WTC11 (cell line): ENCODE data around the gene IRF4. TPM values are rescaled to one million over a fixed set of nuclear protein-coding genes. Genes with fewer than 3 reads are reported as not detected.

Experiments used
- ATAC-seq: fragments of 200-7000 bp; cut with Tn5 transposase; 2 replicates; pipeline ENCODE4 v1.10.0; 2021; ENCODE audit warnings: mild to moderate bottlenecking, moderate library complexity
- CTCF ChIA-PET: fragments of 300-600 bp; sonication (Branson Sonifier 250); formaldehyde crosslinking; loops from one replicate; lab custom pipeline; 2021; ENCODE audit warnings: antibody characterized with exemption; lab: Charles Lee
- POLR2A ChIA-PET: fragments of 350-600 bp; sonication (Branson Sonifier 250); formaldehyde crosslinking; loops from one replicate; lab custom pipeline; 2021; ENCODE audit warnings: antibody characterized with exemption; lab: Charles Lee
- DNase-seq: peaks from one replicate; pipeline ENCODE4 v3.0.0; 2021; ENCODE audit warnings: low spot score
- H3K27ac Mint-ChIP-seq: 2 replicates; pipeline ENCODE4 v1.8.0; 2021; ENCODE audit warnings: mixed read lengths
- H3K27me3 Mint-ChIP-seq: 2 replicates; pipeline ENCODE4 v1.8.0; 2021; ENCODE audit warnings: low read depth, mild to moderate bottlenecking, moderate library complexity, mixed read lengths
- H3K36me3 Mint-ChIP-seq: 2 replicates; pipeline ENCODE4 v1.8.0; 2021; ENCODE audit warnings: mixed read lengths
- H3K4me1 Mint-ChIP-seq: 2 replicates; pipeline ENCODE4 v1.8.0; 2022; ENCODE audit warnings: mixed read lengths
- H3K4me3 Mint-ChIP-seq: 2 replicates; pipeline ENCODE4 v1.8.0; 2021; ENCODE audit warnings: mild to moderate bottlenecking, moderate library complexity, mixed read lengths
- H3K9me3 Mint-ChIP-seq: 2 replicates; pipeline ENCODE4 v1.8.0; 2021; ENCODE audit warnings: mixed read lengths
- ATF2 ChIP-seq: sonication (generic); formaldehyde crosslinking; IDR thresholded peaks from 2 replicates; pipeline ENCODE4 v1.8.1; 2022; ENCODE audit warnings: low read depth, missing genetic modification reagents, borderline replicate concordance
- FOXP1 ChIP-seq: sonication (generic); formaldehyde crosslinking; IDR thresholded peaks from 2 replicates; pipeline ENCODE4 v1.8.0; 2022; ENCODE audit warnings: missing genetic modification reagents, mild to moderate bottlenecking, moderate library complexity, borderline replicate concordance
- KAT7 ChIP-seq: sonication (generic); formaldehyde crosslinking; IDR thresholded peaks from 2 replicates; pipeline ENCODE4 v1.8.1; 2023; ENCODE audit warnings: missing genetic modification reagents, mild to moderate bottlenecking, borderline replicate concordance
- NFE2L1 ChIP-seq: sonication (generic); formaldehyde crosslinking; IDR thresholded peaks from 2 replicates; pipeline ENCODE4 v1.8.1; 2023; ENCODE audit warnings: missing genetic modification reagents
- NR2C2 ChIP-seq: sonication (generic); formaldehyde crosslinking; IDR thresholded peaks from 2 replicates; pipeline ENCODE4 v1.8.0; 2022; ENCODE audit warnings: mild to moderate bottlenecking, missing genetic modification reagents
- NR3C1 ChIP-seq: sonication (generic); formaldehyde crosslinking; conservative IDR thresholded peaks from 2 replicates; pipeline ENCODE4 v1.8.1; 2023; ENCODE audit warnings: low read depth, mild to moderate bottlenecking, missing genetic modification reagents
- SMAD4 ChIP-seq: sonication (generic); formaldehyde crosslinking; IDR thresholded peaks from 2 replicates; pipeline ENCODE4 v1.8.0; 2022; ENCODE audit warnings: mild to moderate bottlenecking, missing genetic modification reagents
- SP1 ChIP-seq: sonication (generic); formaldehyde crosslinking; conservative IDR thresholded peaks from 2 replicates; pipeline ENCODE4 v1.8.1; 2022; ENCODE audit warnings: missing genetic modification reagents
- USF1 ChIP-seq: sonication (generic); formaldehyde crosslinking; IDR thresholded peaks from 2 replicates; pipeline ENCODE4 v1.8.0; 2022; ENCODE audit warnings: mild to moderate bottlenecking, missing genetic modification reagents
- ZNF121 ChIP-seq: sonication (generic); formaldehyde crosslinking; IDR thresholded peaks from 2 replicates; pipeline ENCODE4 v1.8.0; 2023; ENCODE audit warnings: missing genetic modification reagents
- ZSCAN18 ChIP-seq: fragments of 250-450 bp; sonication (Bioruptor Pico); IDR thresholded peaks from 2 replicates; pipeline ENCODE4 v2.1.2; 2022; ENCODE audit warnings: mild to moderate bottlenecking, moderate library complexity
- total RNA-seq: library from RNA; stranded (reverse); gene quantifications from 3 replicates; pipeline ENCODE4 v1.2.3, GENCODE V29; 2021
- TF ChIP-seq, protein P1 (sequence below): sonication (generic); formaldehyde crosslinking; IDR thresholded peaks from 2 replicates; pipeline ENCODE4 v1.8.0; 2022; ENCODE audit warnings: missing genetic modification reagents
- TF ChIP-seq, protein P2 (sequence below): sonication (generic); formaldehyde crosslinking; IDR thresholded peaks from 2 replicates; pipeline ENCODE4 v1.8.1; 2022; ENCODE audit warnings: mild to moderate bottlenecking, moderate library complexity, missing genetic modification reagents
- TF ChIP-seq, protein P3 (sequence below): sonication (generic); formaldehyde crosslinking; IDR thresholded peaks from 2 replicates; pipeline ENCODE4 v1.8.1; 2023; ENCODE audit warnings: mild to moderate bottlenecking, missing genetic modification reagents
- TF ChIP-seq, protein P4 (sequence below): fragments of 250-450 bp; sonication (Bioruptor Pico); IDR thresholded peaks from 2 replicates; pipeline ENCODE4 v1.9.0; 2021; ENCODE audit warnings: mild to moderate bottlenecking

IRF4 gene
- total RNA-seq, 1 experiment from 2014 or later = 1.6 TPM

DNA sequence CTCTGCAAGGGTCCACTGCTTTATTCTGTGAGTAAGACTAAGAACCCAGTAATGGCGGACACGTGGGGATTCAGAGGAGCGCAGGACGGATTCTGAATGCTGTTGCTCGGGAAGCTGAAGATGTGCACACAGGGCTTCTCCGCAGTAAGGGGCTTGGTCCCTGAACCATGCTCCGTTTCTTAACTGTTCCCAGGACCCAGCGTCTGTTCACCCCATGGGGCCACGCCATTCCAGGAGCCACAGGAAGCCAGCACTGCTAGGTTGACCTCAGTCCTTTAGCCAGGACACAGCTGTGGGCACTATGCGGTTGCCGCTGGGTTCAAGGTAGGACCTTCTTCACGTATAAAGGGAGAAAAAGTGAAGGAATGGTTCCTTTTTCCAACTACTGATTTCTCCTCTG, 59.8 kb downstream of the IRF4 start:
- no peak for ATAC-seq
- Mint-ChIP-seq H3K27ac (no peak overlapping the region), H3K27me3 (peaks cover 3% of the 10 kb centered on the region; the same call in 1 of the 2 replicates), H3K4me3 (no peak overlapping the region), H3K9me3 (peaks cover 23% of the 10 kb centered on the region), H3K36me3 (peaks cover 23% of the 10 kb centered on the region), H3K4me1 (peaks cover 10% of the 10 kb centered on the region)
- ChIA-PET POLR2A (no interaction called here), CTCF (no interaction called here)
- DNase-seq = no peak
- TF ChIP-seq USF1 (no peak), ZNF121 (CRISPR knock-in tag) (no peak)

GRCh38 chr6:451847-452246, 60.3 kb downstream of the IRF4 start:
- Mint-ChIP-seq H3K36me3 (peaks cover 23% of the 10 kb centered on the region), H3K4me3 (no peak overlapping the region), H3K9me3 (peaks cover 23% of the 10 kb centered on the region), H3K27me3 (peaks cover 3% of the 10 kb centered on the region; the same call in 1 of the 2 replicates), H3K4me1 (peaks cover 15% of the 10 kb centered on the region), H3K27ac (no peak overlapping the region)
- POLR2A ChIA-PET = no interaction called here
- ATAC-seq (no peak), DNase-seq (no peak)
- TF ChIP-seq ATF2 (CRISPR knock-in tag) (no peak), SMAD4 (CRISPR knock-in tag) (no peak), NR3C1 (CRISPR knock-in tag) (no peak), FOXP1 (CRISPR knock-in tag) (no peak), KAT7 (CRISPR knock-in tag) (no peak), NR2C2 (CRISPR knock-in tag) (no peak), ZSCAN18 (CRISPR knock-in tag) (no peak), USF1 (no peak), SP1 (CRISPR knock-in tag) (no peak), NFE2L1 (CRISPR knock-in tag) (no peak)
- TF ChIP-seq, protein P1, sequence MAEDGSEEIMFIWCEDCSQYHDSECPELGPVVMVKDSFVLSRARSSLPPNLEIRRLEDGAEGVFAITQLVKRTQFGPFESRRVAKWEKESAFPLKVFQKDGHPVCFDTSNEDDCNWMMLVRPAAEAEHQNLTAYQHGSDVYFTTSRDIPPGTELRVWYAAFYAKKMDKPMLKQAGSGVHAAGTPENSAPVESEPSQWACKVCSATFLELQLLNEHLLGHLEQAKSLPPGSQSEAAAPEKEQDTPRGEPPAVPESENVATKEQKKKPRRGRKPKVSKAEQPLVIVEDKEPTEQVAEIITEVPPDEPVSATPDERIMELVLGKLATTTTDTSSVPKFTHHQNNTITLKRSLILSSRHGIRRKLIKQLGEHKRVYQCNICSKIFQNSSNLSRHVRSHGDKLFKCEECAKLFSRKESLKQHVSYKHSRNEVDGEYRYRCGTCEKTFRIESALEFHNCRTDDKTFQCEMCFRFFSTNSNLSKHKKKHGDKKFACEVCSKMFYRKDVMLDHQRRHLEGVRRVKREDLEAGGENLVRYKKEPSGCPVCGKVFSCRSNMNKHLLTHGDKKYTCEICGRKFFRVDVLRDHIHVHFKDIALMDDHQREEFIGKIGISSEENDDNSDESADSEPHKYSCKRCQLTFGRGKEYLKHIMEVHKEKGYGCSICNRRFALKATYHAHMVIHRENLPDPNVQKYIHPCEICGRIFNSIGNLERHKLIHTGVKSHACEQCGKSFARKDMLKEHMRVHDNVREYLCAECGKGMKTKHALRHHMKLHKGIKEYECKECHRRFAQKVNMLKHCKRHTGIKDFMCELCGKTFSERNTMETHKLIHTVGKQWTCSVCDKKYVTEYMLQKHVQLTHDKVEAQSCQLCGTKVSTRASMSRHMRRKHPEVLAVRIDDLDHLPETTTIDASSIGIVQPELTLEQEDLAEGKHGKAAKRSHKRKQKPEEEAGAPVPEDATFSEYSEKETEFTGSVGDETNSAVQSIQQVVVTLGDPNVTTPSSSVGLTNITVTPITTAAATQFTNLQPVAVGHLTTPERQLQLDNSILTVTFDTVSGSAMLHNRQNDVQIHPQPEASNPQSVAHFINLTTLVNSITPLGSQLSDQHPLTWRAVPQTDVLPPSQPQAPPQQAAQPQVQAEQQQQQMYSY = no peak
- TF ChIP-seq, protein P2, sequence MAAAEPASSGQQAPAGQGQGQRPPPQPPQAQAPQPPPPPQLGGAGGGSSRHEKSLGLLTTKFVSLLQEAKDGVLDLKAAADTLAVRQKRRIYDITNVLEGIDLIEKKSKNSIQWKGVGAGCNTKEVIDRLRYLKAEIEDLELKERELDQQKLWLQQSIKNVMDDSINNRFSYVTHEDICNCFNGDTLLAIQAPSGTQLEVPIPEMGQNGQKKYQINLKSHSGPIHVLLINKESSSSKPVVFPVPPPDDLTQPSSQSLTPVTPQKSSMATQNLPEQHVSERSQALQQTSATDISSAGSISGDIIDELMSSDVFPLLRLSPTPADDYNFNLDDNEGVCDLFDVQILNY = no peak
- TF ChIP-seq, protein P3, sequence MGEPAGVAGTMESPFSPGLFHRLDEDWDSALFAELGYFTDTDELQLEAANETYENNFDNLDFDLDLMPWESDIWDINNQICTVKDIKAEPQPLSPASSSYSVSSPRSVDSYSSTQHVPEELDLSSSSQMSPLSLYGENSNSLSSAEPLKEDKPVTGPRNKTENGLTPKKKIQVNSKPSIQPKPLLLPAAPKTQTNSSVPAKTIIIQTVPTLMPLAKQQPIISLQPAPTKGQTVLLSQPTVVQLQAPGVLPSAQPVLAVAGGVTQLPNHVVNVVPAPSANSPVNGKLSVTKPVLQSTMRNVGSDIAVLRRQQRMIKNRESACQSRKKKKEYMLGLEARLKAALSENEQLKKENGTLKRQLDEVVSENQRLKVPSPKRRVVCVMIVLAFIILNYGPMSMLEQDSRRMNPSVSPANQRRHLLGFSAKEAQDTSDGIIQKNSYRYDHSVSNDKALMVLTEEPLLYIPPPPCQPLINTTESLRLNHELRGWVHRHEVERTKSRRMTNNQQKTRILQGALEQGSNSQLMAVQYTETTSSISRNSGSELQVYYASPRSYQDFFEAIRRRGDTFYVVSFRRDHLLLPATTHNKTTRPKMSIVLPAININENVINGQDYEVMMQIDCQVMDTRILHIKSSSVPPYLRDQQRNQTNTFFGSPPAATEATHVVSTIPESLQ (CRISPR knock-in tag) = no peak
- TF ChIP-seq, protein P4, sequence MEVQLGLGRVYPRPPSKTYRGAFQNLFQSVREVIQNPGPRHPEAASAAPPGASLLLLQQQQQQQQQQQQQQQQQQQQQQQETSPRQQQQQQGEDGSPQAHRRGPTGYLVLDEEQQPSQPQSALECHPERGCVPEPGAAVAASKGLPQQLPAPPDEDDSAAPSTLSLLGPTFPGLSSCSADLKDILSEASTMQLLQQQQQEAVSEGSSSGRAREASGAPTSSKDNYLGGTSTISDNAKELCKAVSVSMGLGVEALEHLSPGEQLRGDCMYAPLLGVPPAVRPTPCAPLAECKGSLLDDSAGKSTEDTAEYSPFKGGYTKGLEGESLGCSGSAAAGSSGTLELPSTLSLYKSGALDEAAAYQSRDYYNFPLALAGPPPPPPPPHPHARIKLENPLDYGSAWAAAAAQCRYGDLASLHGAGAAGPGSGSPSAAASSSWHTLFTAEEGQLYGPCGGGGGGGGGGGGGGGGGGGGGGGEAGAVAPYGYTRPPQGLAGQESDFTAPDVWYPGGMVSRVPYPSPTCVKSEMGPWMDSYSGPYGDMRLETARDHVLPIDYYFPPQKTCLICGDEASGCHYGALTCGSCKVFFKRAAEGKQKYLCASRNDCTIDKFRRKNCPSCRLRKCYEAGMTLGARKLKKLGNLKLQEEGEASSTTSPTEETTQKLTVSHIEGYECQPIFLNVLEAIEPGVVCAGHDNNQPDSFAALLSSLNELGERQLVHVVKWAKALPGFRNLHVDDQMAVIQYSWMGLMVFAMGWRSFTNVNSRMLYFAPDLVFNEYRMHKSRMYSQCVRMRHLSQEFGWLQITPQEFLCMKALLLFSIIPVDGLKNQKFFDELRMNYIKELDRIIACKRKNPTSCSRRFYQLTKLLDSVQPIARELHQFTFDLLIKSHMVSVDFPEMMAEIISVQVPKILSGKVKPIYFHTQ = no peak
- CTCF ChIA-PET = no interaction called here
